Esophagus squamous epithelium (tissue), 5 donors: ENCODE data around the gene APOL1. TPM values are rescaled to one million over a fixed set of nuclear protein-coding genes. Genes with fewer than 3 reads are reported as not detected.
"Not testable (repeated sequence)": the region's sequence is repeated elsewhere in the genome, so short reads cannot be mapped to it uniquely, and the experiment has no call there.

ENCODE experiments used
- DNase-seq: peaks from one replicate; lab custom pipeline; 2025; lab: John Stamatoyannopoulos, UW
- H3K27ac ChIP-seq, 4 donors: fragments of 200-600 bp; sonication (generic); one replicate each; pipeline ENCODE4 v1.5.1; 2016 to 2019; ENCODE audit warnings: mild to moderate bottlenecking in 1 of 4
- H3K27me3 ChIP-seq, 4 donors: fragments of 200-600 bp; sonication (generic); 1 replicate in 3 of 4; 2 replicates in 1 of 4; pipeline versions ENCODE4 v1.5.1 to v1.6.0; 2017 to 2021; ENCODE audit warnings: antibody characterized with exemption in 1 of 4
- H3K36me3 ChIP-seq, 3 donors: fragments of 200-600 bp; sonication (generic); one replicate each; pipeline ENCODE4 v1.5.1; 2016 to 2019
- H3K4me1 ChIP-seq, 3 donors: fragments of 200-600 bp; sonication (generic); one replicate each; pipeline ENCODE4 v1.5.1; 2017 to 2019
- H3K4me3 ChIP-seq, 4 donors: fragments of 200-600 bp; sonication (generic); 1 replicate in 3 of 4; 2 replicates in 1 of 4; pipeline ENCODE4 v1.5.1; 2016 to 2019; ENCODE audit warnings: mild to moderate bottlenecking in 2 of 4, moderate library complexity in 1 of 4
- H3K9me3 ChIP-seq, 3 donors: fragments of 200-600 bp; sonication (generic); one replicate each; pipeline ENCODE4 v1.5.1; 2016 to 2019
- CTCF ChIP-seq, 6 experiments: fragments of 450-650 bp in 4 of 6; fragments of 200-600 bp in 2 of 6; sonication (generic) in 2 of 6; IDR thresholded peaks; one replicate each; pipeline ENCODE4 v1.5.1; 2016 to 2019; ENCODE audit warnings: antibody characterized with exemption in 6 of 6, mild to moderate bottlenecking in 4 of 6, moderate library complexity in 4 of 6
- POLR2A ChIP-seq, 4 donors: fragments of 450-650 bp; IDR thresholded peaks; one replicate each; pipeline ENCODE4 v1.6.1; 2017; ENCODE audit warnings: antibody characterized with exemption in 4 of 4, mild to moderate bottlenecking in 4 of 4, moderate library complexity in 3 of 4
- WGBS, 2 donors: methylation state at CpG; one replicate each; pipeline ENCODE4 v1.1.5; 2018; 5-methylcytosine and 5-hydroxymethylcytosine counted together
- intact Hi-C: fragments of 100-400 bp; cut with DNase I; formaldehyde crosslinking; loops from one replicate; pipeline ENCODE4 v1.15.0; 2022
- total RNA-seq, 4 donors: library from RNA; depleted of rRNA; stranded (reverse); fragments of >200 nt; gene quantifications; one replicate each; pipeline ENCODE4 v1.1.0, GENCODE V29; 2016
- donor health status: DM: yes; HTN: yes; CAD: no.

The APOL1 gene
- total RNA-seq, 4 donors from 2014 or later: 8.4 to 49.3 (median 20.6) TPM

GRCh38 chr22:36288571-36289405 is 35.9 kb downstream of the APOL1 start:
- Histone ChIP-seq H3K27ac (peak overlapping the region in 3 of 4 donors; percentile 15 to 65 (median 25)), H3K9me3 (no peaks in the 10 kb centered on the region), H3K4me3 (no peak overlapping the region), H3K4me1 (peaks cover 0 to 51% (median 7%) of the 10 kb centered on the region in 3 donors), H3K36me3 (peaks cover 70 to 100% (median 83%) of the 10 kb centered on the region in 3 donors), H3K27me3 (no peaks in the 10 kb centered on the region)
- TF ChIP-seq CTCF (IDR thresholded peaks at IDR 0.05) (no peak), POLR2A (IDR thresholded peaks at IDR 0.05) (no peak)
- WGBS, 2 donors: 86% methylated on average over 15 to 28 of the region's 33 CpGs
- intact Hi-C loops: no loop called here
- DNase-seq: no peak

DNA sequence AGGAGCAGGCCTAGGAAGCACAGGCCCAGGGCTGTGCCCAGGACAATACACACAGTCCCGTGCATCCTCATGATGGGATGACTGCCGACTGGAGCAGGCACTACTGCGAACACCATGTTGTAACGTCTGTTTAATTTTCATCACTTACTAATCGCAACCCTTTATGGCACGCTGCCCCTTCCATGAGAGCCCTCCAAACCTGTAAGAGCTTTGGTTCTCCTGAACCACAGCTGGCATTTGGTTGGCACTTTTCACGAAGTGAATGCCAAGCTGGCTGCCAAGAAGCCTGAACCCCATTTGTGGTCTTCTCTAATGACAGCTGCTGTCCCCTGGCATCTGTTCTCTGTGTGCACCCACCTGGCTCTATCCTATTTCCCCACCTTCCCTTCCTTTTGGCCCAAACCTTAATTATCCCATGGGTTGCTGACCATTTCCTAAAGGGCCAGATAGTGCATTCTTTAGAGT is 36.5 kb downstream of the APOL1 start:
- intact Hi-C loops: no loop called here
- peak overlapping the region in 3 of 4 donors; percentile 15 to 65 (median 25) for H3K27ac ChIP-seq
- TF ChIP-seq POLR2A (IDR thresholded peaks at IDR 0.05): no peak
- TF ChIP-seq CTCF (IDR thresholded peaks at IDR 0.05): no peak
- no peak for DNase-seq
- H3K4me3 ChIP-seq: no peak overlapping the region
- H3K9me3 ChIP-seq: no peaks in the 10 kb centered on the region
- peaks cover 0 to 51% (median 7%) of the 10 kb centered on the region in 3 donors for H3K4me1 ChIP-seq
- H3K36me3 ChIP-seq: peaks cover 70 to 100% (median 83%) of the 10 kb centered on the region in 3 donors
- H3K27me3 ChIP-seq: no peaks in the 10 kb centered on the region
- WGBS, 2 donors: 70 to 80% methylated on average over 7 of the region's 7 CpGs

- H3K9me3 ChIP-seq, intact Hi-C loops, DNase-seq, H3K4me3 ChIP-seq, H3K27me3 ChIP-seq: not testable (repeated sequence)
- Histone ChIP-seq H3K27ac (peak overlapping the region in 3 of 4 donors; percentile 15 to 65 (median 25)), H3K36me3 (peaks cover 68 to 100% (median 82%) of the 10 kb centered on the region in 3 donors), H3K4me1 (peaks cover 0 to 49% (median 7%) of the 10 kb centered on the region in 3 donors)
- WGBS, 2 donors: 65 to 76% methylated on average over 8 to 11 of the region's 11 CpGs
Measured at GRCh38 chr22:36289948-36290371, 37.0 kb downstream of the APOL1 start.

GRCh38 chr22:36290391-36291075 is 37.6 kb downstream of the APOL1 start:
- H3K27me3 ChIP-seq, H3K9me3 ChIP-seq, H3K4me3 ChIP-seq, H3K27ac ChIP-seq, intact Hi-C loops, DNase-seq: not testable (repeated sequence)
- 93% methylated on average over 2 of the region's 40 CpGs; no CpG with 5 or more reads in 1 of the 2 donors for WGBS, 2 donors
- peaks cover 0 to 43% (median 7%) of the 10 kb centered on the region in 3 donors for H3K4me1 ChIP-seq
- peaks cover 68 to 100% (median 82%) of the 10 kb centered on the region in 3 donors for H3K36me3 ChIP-seq

- no peak overlapping the region for H3K4me3 ChIP-seq
- TF ChIP-seq POLR2A (IDR thresholded peaks at IDR 0.05) (no peak), CTCF (IDR thresholded peaks at IDR 0.05) (no peak)
- no peak for DNase-seq
- peaks cover 0 to 28% (median 0%) of the 10 kb centered on the region in 3 donors for H3K4me1 ChIP-seq
- intact Hi-C loops: no loop called here
- H3K27me3 ChIP-seq: no peaks in the 10 kb centered on the region
- 88 to 93% methylated on average over 16 of the region's 29 CpGs for WGBS, 2 donors
- H3K9me3 ChIP-seq: no peaks in the 10 kb centered on the region
- H3K36me3 ChIP-seq: peaks cover 73 to 100% (median 83%) of the 10 kb centered on the region in 3 donors
- peak overlapping the region in 2 of 4 donors; percentile 4 to 21 for H3K27ac ChIP-seq
Measured at GRCh38 chr22:36291831-36292740, 39.2 kb downstream of the APOL1 start.
